Activated CD4-positive, alpha-beta T cell treated with anti-CD3 and anti-CD28 coated beads, Interleukin-2, amount 50 U/mL, for 24 hours (primary cell): ENCODE results near the gene KLHL22.
"Not testable (repeated sequence)": the region's sequence is repeated elsewhere in the genome, so short reads cannot be mapped to it uniquely, and the experiment has no call there.

Experiments used
- DNase-seq, 2 donors: peaks; one replicate each; pipeline ENCODE4 v3.0.0-alpha.2; 2020; ENCODE audit warnings: low read depth in 1 of 2, low spot score in 1 of 2

Gene KLHL22

GRCh38 chr22:20494978-20495860 lies at the start of gene KLHL22:
Gene KLHL22, minus strand, starts transcription at chr22:20495795. Its CDS starts 6,584 bp downstream, at chr22:20489211.
- DNase-seq, result no peak

GRCh38 chr22:20545318-20545634 lies 49.7 kb upstream of the KLHL22 start:
- DNase-seq, result not testable (repeated sequence)

- DNase-seq, result no peak
Measured at GRCh38 chr22:20542736-20543135, 47.1 kb upstream of the KLHL22 start.

- no peak for DNase-seq
Measured at GRCh38 chr22:20542055-20542454, 46.5 kb upstream of the KLHL22 start.

GRCh38 chr22:20538875-20539274 lies 43.3 kb upstream of the KLHL22 start:
- not testable (repeated sequence) for DNase-seq

- no peak for DNase-seq
Measured at GRCh38 chr22:20537983-20538382, 42.4 kb upstream of the KLHL22 start.

- no peak for DNase-seq
Measured at GRCh38 chr22:20537325-20537756, 41.7 kb upstream of the KLHL22 start.

- no peak for DNase-seq
Measured at GRCh38 chr22:20536590-20537324, 41.2 kb upstream of the KLHL22 start.

GRCh38 chr22:20533879-20534265 lies 38.3 kb upstream of the KLHL22 start:
- no peak for DNase-seq

- DNase-seq, result no peak
Measured at GRCh38 chr22:20533095-20533878, 37.7 kb upstream of the KLHL22 start.

- DNase-seq, result no peak
Measured at GRCh38 chr22:20532256-20532993, 36.8 kb upstream of the KLHL22 start.

- no peak for DNase-seq
Measured at GRCh38 chr22:20531404-20532201, 36.0 kb upstream of the KLHL22 start.

GRCh38 chr22:20531154-20531403 lies 35.5 kb upstream of the KLHL22 start:
- no peak for DNase-seq

- DNase-seq, result no peak
Measured at GRCh38 chr22:20530368-20531153, 35.0 kb upstream of the KLHL22 start.

GRCh38 chr22:20528405-20528978 lies 32.9 kb upstream of the KLHL22 start:
- no peak for DNase-seq

GRCh38 chr22:20526628-20527355 lies 31.2 kb upstream of the KLHL22 start:
- no peak for DNase-seq

GRCh38 chr22:20526305-20526627 lies 30.7 kb upstream of the KLHL22 start:
- DNase-seq, result no peak

GRCh38 chr22:20525048-20525447 lies 29.5 kb upstream of the KLHL22 start:
- no peak for DNase-seq

GRCh38 chr22:20524004-20524481 lies 28.4 kb upstream of the KLHL22 start:
- DNase-seq, result no peak
